ENCODE data around the gene RAP1GDS1. TPM values are rescaled to one million over a fixed set of nuclear protein-coding genes. Genes with fewer than 3 reads are reported as not detected.

The RAP1GDS1 gene
- total RNA-seq, 4 donors from 2014 or later: 29.8 to 52.2 (median 34.7) TPM

DNA sequence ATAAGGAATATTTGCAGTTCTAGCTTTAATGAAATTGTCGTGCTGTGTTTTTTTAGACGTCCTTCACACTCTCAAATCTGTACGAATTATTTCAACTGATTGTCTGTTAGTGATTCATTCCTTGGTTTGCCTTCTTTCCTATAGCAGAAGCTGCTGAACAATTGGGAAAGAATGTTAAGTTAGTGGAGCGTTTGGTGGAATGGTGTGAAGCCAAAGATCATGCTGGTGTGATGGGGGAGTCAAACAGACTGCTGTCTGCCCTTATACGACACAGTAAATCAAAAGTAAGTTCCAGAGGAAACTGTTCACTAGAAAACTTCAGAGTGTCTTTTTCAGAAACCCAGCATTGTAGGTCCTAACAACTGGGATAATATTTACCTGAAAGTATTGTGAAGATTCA lies 159.9 kb downstream of the RAP1GDS1 start:
- peaks cover 20 to 70% (median 43%) of the 10 kb centered on the region in 4 donors for H3K36me3 ChIP-seq

DNA sequence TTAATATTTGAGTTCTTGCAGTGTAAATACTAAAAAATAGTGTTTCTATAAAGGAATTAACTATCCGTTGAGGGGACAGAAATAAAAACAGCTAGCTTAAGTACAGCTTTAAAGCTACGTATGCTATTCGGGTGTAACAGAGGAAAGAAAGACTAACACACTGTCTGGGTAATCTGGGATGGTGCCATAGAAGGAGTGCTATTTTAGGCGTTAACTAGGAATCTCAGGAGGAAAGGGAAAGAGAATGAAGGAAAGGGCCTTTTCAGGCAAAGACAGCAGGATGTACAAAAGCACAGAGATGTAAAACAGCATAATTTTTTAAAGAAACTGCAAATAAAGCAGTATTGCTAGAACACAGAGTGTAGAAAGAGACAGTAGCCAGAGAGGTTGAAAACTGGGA lies 161.8 kb downstream of the RAP1GDS1 start:
- H3K4me3 ChIP-seq: no peak overlapping the region
- TF ChIP-seq, protein P1, sequence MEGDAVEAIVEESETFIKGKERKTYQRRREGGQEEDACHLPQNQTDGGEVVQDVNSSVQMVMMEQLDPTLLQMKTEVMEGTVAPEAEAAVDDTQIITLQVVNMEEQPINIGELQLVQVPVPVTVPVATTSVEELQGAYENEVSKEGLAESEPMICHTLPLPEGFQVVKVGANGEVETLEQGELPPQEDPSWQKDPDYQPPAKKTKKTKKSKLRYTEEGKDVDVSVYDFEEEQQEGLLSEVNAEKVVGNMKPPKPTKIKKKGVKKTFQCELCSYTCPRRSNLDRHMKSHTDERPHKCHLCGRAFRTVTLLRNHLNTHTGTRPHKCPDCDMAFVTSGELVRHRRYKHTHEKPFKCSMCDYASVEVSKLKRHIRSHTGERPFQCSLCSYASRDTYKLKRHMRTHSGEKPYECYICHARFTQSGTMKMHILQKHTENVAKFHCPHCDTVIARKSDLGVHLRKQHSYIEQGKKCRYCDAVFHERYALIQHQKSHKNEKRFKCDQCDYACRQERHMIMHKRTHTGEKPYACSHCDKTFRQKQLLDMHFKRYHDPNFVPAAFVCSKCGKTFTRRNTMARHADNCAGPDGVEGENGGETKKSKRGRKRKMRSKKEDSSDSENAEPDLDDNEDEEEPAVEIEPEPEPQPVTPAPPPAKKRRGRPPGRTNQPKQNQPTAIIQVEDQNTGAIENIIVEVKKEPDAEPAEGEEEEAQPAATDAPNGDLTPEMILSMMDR (IDR thresholded peaks at IDR 0.05): no peak
- TF ChIP-seq POLR2AphosphoS5 (IDR thresholded peaks at IDR 0.05): no peak
- TF ChIP-seq POLR2A (IDR thresholded peaks at IDR 0.05; ENCODE audit: low read depth): no peak
- no peak for TF ChIP-seq EP300 (IDR thresholded peaks at IDR 0.05)
- no peak overlapping the region for H3K27ac ChIP-seq (replicated peaks in 1 of 4)
- 45% methylated on average over 4 of the region's 4 CpGs for WGBS
- no peaks in the 10 kb centered on the region for H3K27me3 ChIP-seq
- H3K4me1 ChIP-seq: no peaks in the 10 kb centered on the region
- intact Hi-C loops (cut with DNase I): no loop called here
- no peaks in the 10 kb centered on the region for H3K9me3 ChIP-seq
- H3K36me3 ChIP-seq: peaks cover 14 to 68% (median 40%) of the 10 kb centered on the region in 4 donors
- no peak for DNase-seq (ENCODE audit: extremely low spot score)

More for the DNA sequence above, 159.9 kb downstream of the RAP1GDS1 start:
- 80% methylated on average over 5 of the region's 5 CpGs for WGBS
- DNase-seq (ENCODE audit: extremely low spot score): no peak
- H3K4me1 ChIP-seq: no peaks in the 10 kb centered on the region
- intact Hi-C loops (cut with DNase I): no loop called here
- TF ChIP-seq, protein P1 (IDR thresholded peaks at IDR 0.05): no peak
- TF ChIP-seq EP300 (IDR thresholded peaks at IDR 0.05): no peak
- no peak for TF ChIP-seq POLR2AphosphoS5 (IDR thresholded peaks at IDR 0.05)
- TF ChIP-seq POLR2A (IDR thresholded peaks at IDR 0.05; ENCODE audit: low read depth): no peak
- no peaks in the 10 kb centered on the region for H3K9me3 ChIP-seq
- H3K4me3 ChIP-seq: no peak overlapping the region
- H3K27ac ChIP-seq (replicated peaks in 1 of 4): no peak overlapping the region
- no peaks in the 10 kb centered on the region for H3K27me3 ChIP-seq

DNA sequence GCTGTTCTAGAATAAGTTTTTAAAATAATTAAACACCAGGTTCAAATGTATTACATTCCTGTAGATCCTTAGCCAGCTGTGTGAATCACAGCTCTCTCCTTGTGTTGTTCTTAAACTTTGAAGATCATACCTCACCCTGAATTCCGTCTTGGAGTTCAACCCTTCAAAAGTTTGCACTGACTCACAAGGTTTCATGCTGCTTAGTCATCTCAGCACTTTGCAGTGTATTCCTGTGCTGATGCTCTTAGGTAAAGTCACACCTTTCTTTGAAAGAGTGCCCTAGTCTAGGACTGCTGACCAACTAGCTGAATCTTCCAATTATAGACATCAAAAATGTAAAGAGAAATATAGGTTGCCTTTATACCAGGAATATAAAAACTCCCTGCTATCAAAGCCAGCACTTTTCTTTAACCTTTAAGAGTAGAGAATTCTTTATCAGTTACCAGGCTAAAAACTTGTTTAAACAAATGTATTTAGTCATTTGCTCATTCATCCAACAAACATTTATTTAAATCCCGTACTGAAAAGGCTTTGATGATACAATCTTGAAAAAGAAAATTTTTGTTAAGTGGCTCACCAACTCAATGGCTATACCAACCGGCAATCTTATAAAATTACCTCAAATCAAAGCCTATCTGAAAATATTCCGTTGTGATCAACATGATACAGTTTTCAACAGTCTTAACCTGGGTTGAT lies 169.7 kb downstream of the RAP1GDS1 start:
- Histone ChIP-seq H3K4me3 (no peak overlapping the region), H3K36me3 (peaks cover 6 to 24% (median 14%) of the 10 kb centered on the region in 4 donors), H3K27me3 (no peaks in the 10 kb centered on the region), H3K27ac (replicated peaks in 1 of 4) (no peak overlapping the region), H3K4me1 (no peaks in the 10 kb centered on the region), H3K9me3 (no peaks in the 10 kb centered on the region)
- TF ChIP-seq, protein P1 (IDR thresholded peaks at IDR 0.05): no peak
- TF ChIP-seq POLR2A (IDR thresholded peaks at IDR 0.05; ENCODE audit: low read depth) (no peak), EP300 (IDR thresholded peaks at IDR 0.05) (no peak), POLR2AphosphoS5 (IDR thresholded peaks at IDR 0.05) (no peak)
- intact Hi-C loops (cut with DNase I): no loop called here
- DNase-seq (ENCODE audit: extremely low spot score): no peak
- 63% methylated on average over 4 of the region's 4 CpGs for WGBS

DNA sequence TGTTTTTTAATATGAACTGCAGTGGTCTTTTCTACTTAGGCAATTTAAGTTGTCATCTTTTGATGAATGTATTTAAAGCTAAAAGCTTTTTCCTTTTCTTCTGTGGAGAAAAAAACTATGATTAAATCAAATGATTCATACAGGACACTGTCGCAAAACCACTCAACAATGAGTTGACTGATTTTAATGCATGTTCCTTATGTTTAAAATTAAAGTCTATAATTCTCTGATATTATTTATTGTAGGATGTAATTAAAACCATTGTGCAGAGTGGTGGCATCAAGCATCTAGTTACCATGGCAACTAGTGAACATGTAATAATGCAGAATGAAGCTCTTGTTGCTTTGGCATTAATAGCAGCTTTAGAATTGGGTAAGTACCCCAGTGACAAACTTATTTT lies 172.5 kb downstream of the RAP1GDS1 start:
- Histone ChIP-seq H3K27ac (replicated peaks in 1 of 4) (no peak overlapping the region), H3K4me1 (no peaks in the 10 kb centered on the region), H3K36me3 (peaks cover 6 to 39% (median 24%) of the 10 kb centered on the region in 4 donors), H3K4me3 (no peak overlapping the region), H3K9me3 (no peaks in the 10 kb centered on the region), H3K27me3 (no peaks in the 10 kb centered on the region)
- TF ChIP-seq, protein P1 (IDR thresholded peaks at IDR 0.05): no peak
- no peak for TF ChIP-seq POLR2AphosphoS5 (IDR thresholded peaks at IDR 0.05)
- TF ChIP-seq EP300 (IDR thresholded peaks at IDR 0.05): no peak
- TF ChIP-seq POLR2A (IDR thresholded peaks at IDR 0.05; ENCODE audit: low read depth): no peak
- intact Hi-C loops (cut with DNase I): no loop called here
- DNase-seq (ENCODE audit: extremely low spot score): no peak
- WGBS: 90% methylated on average over 1 of the region's 1 CpG

All from esophagus muscularis mucosa (tissue), 4 donors.